ENCODE data around the gene ZNF827.

The ZNF827 gene

GRCh38 chr4:145934434-145935047 lies 4.1 kb downstream of the ZNF827 start:
- DNase-seq = no peak

GRCh38 chr4:145933134-145933533 lies 5.5 kb downstream of the ZNF827 start:
- no peak for DNase-seq

GRCh38 chr4:145931403-145931802 lies 7.2 kb downstream of the ZNF827 start:
- no peak for DNase-seq

GRCh38 chr4:145930592-145930991 lies 8.0 kb downstream of the ZNF827 start:
- no peak for DNase-seq

GRCh38 chr4:145929415-145930178 lies 9.0 kb downstream of the ZNF827 start:
- DNase-seq = no peak

GRCh38 chr4:145928748-145929147 lies 9.9 kb downstream of the ZNF827 start:
- no peak for DNase-seq

- DNase-seq = no peak
Measured at GRCh38 chr4:145927030-145927429, 11.6 kb downstream of the ZNF827 start.

GRCh38 chr4:145921231-145921630 lies 17.4 kb downstream of the ZNF827 start:
- DNase-seq = no peak

- DNase-seq = no peak
Measured at GRCh38 chr4:145920205-145920604, 18.4 kb downstream of the ZNF827 start.

- DNase-seq = no peak
Measured at GRCh38 chr4:145912376-145912775, 26.2 kb downstream of the ZNF827 start.

- DNase-seq = no peak
Measured at GRCh38 chr4:145909773-145910172, 28.9 kb downstream of the ZNF827 start.

- no peak for DNase-seq
Measured at GRCh38 chr4:145909281-145909715, 29.3 kb downstream of the ZNF827 start.

- DNase-seq = no peak
Measured at GRCh38 chr4:145907812-145908211, 30.8 kb downstream of the ZNF827 start.

- DNase-seq = no peak
Measured at GRCh38 chr4:145907390-145907789, 31.2 kb downstream of the ZNF827 start.

GRCh38 chr4:145904413-145905177 lies 34.0 kb downstream of the ZNF827 start:
- DNase-seq = no peak

GRCh38 chr4:145902522-145902921 lies 36.1 kb downstream of the ZNF827 start:
- no peak for DNase-seq

- DNase-seq = no peak
Measured at GRCh38 chr4:145899886-145900460, 38.6 kb downstream of the ZNF827 start.

GRCh38 chr4:145898926-145899531 lies 39.6 kb downstream of the ZNF827 start:
- DNase-seq = no peak

- no peak for DNase-seq
Measured at GRCh38 chr4:145898466-145898865, 40.2 kb downstream of the ZNF827 start.

GRCh38 chr4:145895056-145895455 lies 43.6 kb downstream of the ZNF827 start:
- no peak for DNase-seq

- DNase-seq = no peak
Measured at GRCh38 chr4:145891958-145892357, 46.7 kb downstream of the ZNF827 start.

GRCh38 chr4:145890689-145891088 lies 47.9 kb downstream of the ZNF827 start:
- DNase-seq = no peak

- DNase-seq = no peak
Measured at GRCh38 chr4:145888393-145888792, 50.2 kb downstream of the ZNF827 start.

All from activated T-cell treated with anti-CD3 and anti-CD28 coated beads, Interleukin-2, amount 50 U/mL, for 1 hour (primary cell).